HG03469 (cell line): ENCODE data around the gene LMOD1.
"Not testable (repeated sequence)": the region's sequence is repeated elsewhere in the genome, so short reads cannot be mapped to it uniquely, and the experiment has no call there.

ENCODE experiments used
- ATAC-seq: cut with Tn5 transposase; IDR thresholded peaks from one replicate; pipeline ENCODE4 v1.9.1; 2021; ENCODE audit warnings: mild to moderate bottlenecking, moderate library complexity, moderate number of reproducible peaks; ENCODE audit not compliant: unreplicated experiment

Gene LMOD1

DNA sequence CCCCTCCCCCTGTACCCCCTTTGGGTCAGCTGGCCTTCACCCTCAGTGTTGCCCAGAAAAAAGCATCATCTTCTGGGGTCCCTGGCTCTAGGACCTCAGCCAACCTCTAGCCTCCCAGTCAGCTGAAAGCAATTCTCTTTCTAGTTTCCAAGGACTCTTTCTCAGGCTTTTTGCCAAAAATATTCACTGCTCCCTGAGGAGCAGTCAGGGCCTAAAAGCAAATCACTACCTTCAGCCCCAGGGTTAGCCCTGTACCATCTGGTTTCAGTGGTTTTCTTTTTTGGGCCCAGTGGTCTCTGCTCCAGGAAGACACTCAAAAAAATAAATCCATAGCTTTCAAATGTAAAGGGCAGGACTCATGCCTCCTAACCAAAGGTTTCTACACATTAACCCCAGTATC is 3.1 kb upstream of the LMOD1 start:
- no peak for ATAC-seq

DNA sequence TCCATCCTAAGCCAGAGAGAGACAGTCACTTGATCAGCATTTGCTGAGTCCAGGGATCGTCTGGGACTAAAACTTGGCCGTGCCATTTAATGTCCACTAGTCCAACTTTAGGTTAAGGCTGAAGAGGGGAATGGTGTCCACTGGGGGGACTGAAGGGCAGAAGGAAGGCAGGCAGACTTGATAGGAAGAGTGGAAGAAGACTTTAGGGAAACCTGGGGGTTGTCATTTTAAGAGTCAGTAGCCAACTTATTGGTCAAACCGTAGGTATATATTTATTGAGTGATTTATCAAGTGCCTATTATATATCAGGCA is 1.3 kb upstream of the LMOD1 start:
- no peak for ATAC-seq

DNA sequence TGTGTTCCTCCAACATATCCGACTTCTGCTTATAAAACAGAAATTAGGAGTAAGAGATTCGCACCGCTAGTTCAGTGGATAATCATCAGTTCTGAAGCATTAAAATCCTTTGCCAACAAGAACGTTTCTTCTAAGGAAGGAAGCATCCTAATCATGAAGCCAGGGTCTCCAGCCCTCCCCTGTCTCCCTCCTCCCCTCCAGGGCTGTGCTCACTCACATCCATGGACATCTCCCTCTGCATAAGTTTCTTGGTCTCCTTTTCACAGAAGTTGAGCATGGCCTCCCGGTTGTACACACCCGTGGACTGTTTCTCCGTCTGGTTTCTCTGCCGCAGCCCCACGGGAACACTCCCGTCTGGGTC is 505 bp downstream of the LMOD1 start:
- no peak for ATAC-seq

DNA sequence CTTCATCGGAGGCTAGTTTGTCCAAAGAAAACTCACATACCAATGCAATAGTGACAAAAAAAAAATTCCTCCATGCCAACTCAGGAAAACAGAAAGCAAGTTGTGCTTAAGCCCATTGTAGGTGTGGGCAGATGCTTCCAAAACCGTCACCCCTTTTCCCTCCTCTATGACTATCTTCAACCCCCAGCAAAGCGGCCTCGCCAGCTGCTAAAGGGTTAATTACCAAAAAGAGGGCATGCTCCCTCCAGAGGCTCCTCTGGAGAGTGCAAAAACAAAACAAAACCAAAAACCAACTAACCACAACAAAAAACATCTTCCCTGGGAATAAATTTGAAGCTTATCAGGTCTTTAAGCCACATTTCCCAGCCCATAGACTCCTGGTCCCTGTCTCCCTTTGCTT is 1.2 kb downstream of the LMOD1 start:
- ATAC-seq = no peak

DNA sequence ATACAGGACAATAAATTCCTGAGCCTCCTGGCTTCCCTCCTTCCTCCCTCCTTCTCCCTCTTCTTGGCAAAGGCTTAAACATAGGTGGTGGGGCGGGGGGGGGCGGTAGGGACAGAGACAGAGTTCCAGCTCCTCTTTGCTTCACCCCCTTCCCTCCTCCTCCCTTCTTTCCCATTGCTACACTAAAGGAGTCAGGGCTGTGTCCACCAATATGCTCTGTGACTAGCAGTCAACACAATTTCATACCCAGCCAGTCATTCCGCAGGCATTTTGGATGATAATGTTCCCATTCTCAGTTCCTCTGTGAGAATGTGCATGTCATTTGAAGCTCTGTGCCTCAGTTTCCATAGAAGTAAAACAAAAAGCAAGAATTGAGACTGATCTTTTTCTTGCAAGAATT is 1.7 kb downstream of the LMOD1 start:
- ATAC-seq = no peak

DNA sequence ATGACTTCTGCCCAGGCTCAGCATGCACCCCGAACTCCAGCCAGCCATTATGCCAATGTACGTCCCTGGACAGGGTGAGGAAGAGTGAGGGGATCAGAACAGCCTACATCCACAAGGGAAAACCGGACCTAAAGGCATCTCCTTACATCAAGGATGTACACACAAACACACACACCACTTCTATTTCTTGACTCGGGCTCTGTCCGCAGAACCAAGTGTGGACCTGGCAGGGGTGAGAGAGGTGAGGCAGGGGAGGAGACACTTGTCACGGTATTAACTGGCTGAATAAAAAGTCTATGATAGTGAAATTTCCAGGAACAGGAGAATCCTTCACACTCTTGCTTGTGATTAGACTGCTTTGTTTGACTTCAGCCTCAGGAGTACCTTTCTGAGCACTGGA is 2.3 kb downstream of the LMOD1 start:
- no peak for ATAC-seq

DNA sequence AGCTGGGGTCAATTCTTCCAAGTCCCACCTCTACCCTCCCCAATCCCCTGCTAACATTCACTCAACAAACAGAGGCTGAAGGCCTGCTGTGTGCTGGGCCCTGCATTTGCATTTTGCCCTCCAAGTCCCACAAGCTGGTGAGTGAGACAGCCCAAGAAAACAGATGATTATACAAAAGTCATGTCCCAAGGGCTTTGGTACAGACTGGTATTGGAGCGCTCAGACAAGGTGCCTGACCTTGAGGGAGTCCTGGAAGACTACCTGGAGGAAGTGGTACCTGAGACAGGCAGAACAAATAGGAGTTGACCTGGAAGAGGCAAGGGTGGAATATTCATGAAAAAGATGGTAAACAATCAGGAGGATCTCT is 4.2 kb downstream of the LMOD1 start:
- ATAC-seq = no peak

DNA sequence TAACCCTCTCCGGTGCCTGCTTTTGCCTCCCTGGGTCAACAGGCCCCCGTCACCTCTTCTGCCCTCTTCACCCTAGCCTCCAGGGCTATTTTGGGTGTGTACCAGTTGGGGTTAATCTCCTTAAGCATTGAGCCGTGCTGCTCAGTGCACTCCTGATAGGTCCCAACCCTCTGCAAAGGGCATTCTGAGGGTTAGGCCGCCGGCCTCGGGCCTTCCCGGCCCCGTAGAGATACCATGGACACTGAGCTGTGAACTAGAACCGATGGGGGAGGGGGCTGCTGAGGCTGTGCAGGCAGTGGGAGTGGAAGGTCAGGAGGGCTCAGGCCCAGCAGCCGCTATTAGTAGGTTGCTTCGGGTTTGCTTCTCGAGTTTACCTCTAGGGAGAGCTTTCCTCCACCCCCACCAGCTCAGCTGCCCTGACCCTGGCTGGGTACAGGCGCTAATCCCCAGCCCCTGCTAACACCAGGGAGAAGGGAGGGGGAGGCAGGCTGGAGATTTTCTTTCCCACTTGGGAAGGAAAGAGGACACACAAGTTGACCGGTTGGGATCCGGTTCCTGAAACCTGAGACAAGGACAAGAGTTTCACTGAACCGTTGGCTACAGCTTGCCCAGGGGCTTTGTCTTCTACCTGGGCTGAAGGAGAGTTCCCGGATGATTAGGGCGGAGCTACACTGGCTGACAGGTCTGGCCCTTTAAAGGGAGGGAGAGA is 4.8 kb downstream of the LMOD1 start:
- ATAC-seq = no peak

DNA sequence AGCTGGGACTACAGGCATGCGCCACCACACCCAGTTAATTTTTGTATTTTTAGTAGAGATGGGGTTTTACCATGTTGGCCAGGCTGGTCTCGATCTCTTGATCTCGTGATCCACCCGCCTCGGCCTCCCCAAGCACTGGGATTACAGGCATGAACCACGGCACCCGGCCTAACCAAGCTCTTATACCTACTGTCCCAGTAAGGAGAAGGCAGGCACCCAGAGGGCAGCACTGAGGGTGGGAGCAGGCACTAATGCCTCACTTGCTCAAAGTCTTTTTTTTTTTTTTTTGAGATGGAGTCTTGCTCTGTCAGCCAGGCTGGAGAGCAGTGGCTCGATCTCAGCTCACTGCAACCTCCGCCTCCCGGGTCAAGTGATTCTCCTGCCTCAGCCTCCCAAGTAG is 6.0 kb downstream of the LMOD1 start:
- ATAC-seq = not testable (repeated sequence)

DNA sequence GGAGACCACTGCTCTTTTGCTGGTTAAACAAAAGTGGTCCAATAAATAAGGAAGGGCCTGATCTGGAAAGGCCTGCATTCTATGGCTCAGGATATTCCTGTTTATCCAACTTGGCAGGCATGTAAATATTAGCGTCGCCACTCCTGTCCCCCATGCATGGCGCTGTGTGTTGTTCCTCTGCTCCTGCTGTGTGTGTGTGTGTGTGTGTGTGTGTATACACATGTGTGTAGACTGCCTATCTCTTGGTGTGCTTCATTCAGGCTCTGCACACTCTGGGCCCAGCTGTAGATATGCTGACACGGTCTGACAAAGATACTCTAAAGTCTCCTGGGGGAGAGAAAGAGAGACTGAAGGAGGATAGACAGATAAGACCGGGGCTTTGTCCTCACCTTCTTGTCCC is 6.8 kb downstream of the LMOD1 start:
- no peak for ATAC-seq

DNA sequence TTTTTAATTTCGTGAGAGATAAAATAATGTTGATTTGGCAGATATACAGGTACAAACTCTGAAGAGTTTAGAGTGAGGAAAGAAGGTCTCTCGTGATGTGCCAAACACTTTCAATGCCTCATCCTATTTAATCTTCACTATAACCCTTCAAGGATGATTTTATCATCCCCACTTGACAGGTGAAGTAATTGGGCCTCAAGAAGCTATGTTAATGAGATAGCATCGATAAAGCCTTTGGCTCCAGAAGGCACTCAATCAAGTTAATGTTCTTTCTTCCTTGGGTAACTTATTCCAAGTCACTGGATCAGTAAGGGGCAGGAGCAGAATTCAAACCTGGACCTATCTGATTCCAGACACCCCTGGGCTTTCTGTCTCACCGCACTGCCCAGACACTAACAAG is 7.2 kb downstream of the LMOD1 start:
- ATAC-seq = no peak

DNA sequence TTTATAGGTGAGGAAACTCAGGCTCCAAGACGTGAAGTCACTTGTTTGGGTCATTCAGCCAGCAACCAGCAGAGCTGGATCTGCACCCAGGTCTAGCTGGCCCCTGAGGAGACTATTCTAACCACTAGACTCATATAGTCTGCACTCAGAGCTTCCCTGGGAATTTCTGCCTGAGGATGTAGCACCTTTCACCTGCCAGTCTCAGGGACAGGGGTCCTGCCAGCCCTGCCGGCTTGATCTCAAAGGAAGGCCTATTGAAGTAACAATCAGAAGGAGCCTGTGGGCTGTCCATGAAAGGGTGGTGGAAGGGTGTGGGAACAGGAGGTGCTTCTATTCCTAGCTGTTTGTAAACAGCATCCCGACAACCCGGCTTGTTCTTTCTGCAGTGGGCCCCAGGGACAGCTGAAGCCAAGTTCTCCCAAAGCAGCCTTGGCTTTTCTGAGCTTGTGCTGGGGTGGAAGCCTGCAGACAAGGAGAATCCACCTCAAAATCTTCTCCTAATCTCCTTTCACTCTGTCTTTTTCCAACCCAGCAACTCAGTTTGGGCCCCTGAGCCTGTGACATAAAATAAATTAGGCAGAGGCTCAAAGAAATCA is 7.8 kb downstream of the LMOD1 start:
- no peak for ATAC-seq

DNA sequence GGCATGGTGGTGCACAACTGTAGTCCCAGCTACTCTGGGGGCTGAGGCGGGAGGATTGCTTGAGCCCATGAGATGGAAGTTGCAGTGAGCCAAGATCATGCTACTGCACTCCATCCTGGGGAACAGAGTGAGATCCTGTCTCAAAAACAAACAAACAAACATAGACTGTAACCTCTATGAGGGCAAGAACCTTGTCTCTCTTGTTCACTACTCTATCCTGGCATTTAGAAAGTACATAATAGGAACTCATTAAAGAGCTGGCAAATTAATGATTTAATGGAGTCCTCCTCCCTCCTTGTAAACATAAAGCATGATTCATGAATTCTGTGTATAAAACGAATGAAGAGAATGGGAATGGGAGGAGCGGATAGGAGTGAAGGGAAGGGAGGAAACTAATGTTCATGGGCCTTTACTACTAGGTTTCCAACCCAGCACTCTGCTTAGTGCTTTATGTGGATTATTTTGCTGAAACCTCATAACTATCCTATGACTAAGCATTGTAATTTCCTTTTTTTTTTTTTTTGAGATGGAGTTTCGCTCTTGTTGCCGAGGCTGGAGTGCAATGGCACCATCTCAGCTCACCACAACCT is 8.6 kb downstream of the LMOD1 start:
- ATAC-seq = no peak

DNA sequence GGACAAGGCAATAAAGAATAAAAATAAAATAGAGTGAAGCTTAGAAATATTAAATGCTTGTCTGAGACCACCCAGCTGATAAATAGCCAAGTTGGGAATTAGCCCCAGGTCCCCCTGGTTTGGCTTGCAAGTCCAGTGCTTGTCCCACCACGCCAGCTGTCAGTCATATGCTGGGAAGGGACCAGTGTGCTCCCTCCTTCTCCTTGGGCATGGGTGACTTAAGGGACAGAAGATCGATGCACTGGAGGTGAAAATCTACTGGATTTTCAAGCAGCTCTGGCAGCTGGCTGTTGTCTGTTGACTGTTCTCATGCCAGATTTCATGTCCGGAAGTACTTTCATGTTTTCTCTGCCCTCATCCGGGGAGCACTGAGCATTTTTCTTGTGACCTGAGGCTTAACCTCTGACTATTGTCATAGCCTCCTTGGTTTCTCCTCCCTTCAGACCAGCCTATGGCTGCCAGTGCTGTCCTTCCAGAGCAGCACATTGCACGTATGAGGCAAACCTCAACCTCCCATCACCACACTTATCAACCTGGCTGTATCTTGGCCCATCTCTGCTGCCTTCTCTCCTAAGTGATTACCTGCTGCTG is 12.4 kb downstream of the LMOD1 start:
- no peak for ATAC-seq

DNA sequence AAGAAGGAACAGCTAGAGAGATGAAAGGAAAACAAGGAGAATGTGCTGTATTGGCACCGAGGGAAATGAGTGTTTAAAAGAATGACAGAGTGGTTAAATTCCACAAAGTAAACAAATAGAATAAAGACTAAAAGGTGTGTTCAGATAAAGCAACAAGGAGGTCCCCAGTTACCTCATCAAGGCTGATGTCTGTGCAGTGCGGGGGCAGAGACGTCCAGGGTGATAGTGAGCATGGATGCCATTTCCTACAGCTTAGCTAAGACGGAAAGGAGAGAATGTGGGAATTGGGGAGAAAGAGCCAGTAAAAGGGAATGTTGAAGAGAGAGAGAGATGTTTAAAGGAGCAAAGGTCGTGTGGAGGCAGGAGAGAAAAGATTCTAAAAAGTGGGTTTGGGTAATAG is 15.5 kb downstream of the LMOD1 start:
- ATAC-seq = no peak

DNA sequence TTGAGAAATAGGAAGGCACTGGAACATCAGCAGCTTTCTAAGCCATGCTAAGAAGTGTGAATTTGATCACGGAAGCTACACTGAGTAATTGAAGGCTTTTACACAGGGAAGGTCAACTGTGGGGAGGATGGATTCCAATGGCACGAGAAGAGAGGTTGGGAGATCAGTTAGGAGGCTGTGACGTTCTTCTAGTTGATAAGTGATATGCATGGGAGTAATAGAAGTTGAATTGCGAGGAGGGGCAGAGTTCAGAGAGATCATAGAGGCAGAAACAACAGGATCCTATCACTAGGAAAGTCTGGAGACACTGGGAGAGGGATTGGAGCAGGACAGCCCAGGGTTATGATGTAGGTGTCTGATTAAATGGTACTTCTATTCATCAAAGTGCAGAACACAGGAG is 16.2 kb downstream of the LMOD1 start:
- ATAC-seq = no peak

DNA sequence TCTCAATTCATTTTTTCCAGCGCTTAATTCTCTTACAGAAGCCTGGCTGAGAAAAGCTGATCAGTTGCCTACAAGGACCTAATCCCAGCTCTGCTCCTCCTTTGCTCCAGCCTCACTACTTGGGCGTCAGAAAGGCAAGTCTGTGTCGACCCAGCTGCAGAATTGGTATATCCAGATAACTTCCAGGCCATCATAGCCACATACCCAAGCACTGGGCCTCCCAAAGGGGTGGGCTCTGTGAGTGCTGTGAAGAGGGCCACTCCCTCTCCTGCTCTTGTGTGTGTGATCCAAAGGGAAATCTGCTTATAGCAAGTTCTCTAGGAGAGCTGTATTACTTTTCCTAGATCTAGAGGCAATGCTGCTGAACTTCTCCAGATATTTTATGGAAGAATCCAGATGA is 18.1 kb downstream of the LMOD1 start:
- no peak for ATAC-seq

DNA sequence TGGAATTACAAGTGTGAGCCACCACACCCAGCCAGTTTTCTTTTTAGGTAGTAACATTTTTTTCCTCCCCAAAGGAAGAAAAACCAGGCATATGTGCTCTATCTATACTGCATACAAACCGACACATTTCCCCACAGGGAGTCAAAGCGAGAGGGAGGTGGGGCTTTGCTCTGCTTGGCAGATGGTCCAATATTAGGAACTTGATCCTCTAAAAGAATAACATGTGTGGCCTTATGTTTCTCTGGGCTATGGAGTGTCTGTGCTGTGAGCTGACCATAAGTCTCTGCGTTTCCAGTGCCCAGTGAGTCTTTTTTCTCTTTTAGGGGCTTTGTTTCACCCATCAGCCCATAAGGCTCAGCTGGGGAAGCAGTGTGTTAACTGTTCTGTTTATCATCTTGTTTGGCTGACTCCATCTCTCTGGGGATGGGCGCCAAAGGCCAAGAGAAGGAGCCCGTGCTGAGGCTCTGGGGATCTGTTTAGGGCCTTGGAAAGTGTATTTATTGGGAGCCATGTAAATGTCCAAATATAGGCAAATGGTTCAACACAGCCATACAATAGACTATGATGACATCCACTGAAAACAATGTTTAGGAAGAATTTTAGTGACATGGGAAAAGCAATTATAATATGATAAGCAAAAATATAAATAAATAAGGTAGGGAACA is 20.2 kb downstream of the LMOD1 start:
- ATAC-seq = no peak

DNA sequence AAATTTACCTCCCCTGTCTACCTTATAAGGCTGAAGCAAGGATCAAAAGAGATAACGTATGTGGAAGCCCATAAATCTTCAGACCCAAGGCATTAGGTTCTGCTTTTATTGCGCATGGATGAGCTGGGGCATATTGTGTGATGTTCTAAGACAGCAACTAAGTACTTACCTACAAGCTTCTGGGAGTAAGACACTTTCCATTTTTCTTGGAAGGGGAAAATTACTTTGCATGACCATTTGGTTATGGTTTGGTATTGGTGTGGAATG is 21.1 kb downstream of the LMOD1 start:
- no peak for ATAC-seq

DNA sequence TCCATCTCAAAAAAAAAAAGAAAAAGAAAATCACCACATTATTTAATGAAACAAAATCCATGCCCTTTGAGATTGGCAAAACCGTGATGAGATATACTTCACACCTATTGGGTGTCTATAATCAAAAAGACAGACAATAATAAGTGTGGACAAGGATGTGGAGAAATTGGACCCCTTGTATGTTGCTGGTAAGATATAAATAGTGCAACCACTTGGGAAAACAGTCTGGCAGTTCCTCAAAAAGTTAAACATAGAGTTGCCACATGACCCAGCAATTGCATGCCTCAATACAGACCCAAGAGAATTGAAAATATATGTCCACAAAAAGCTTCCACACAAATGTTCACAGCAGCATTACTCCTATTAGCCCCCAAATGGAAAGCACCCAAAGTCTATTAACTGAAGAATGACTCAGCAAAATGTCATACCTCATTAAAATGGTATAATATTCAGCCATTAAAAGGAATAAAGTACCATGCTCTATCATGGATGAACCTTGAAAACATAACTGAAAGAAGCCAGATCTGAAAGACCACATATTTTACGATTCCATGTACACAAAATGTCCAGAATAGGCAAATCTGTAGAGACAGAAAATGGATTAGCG is 24.3 kb downstream of the LMOD1 start:
- no peak for ATAC-seq

DNA sequence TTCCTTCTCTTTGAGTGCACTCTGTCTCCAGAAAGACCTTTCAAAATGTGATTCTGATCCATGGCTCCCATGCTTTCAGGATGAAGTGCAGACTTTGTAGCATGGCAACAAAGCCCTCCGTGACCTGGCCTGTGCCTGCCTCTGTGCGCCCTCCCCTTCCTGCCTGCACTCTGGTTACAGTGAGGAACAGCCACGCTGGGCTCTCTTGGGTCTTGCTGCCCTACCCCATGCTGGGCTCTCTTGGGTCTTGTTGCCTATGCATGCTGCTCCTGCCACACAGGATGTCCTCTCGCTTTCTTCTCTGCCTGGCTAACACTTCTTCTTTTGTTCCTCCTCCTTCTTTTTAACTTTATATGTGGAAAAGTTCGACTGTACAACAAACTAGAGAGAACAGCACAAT is 28.0 kb downstream of the LMOD1 start:
- ATAC-seq = no peak
